ENCODE results near the gene KLHL26.

The KLHL26 gene

GRCh38 chr19:18654469-18654868 lies 17.6 kb downstream of the KLHL26 start:
- H3K4me3 ChIP-seq (ENCODE audit: control insufficient read depth, low read depth, low read length): no peak overlapping the region
- DNase-seq (ENCODE audit: low read depth): no peak
- no peak for TF ChIP-seq CTCF (IDR thresholded peaks at IDR 0.05; ENCODE audit: control insufficient read depth, insufficient read depth, low read depth, low read length, missing control alignments)

- no peak overlapping the region for H3K4me3 ChIP-seq (ENCODE audit: control insufficient read depth, low read depth, low read length)
- no peak for TF ChIP-seq CTCF (IDR thresholded peaks at IDR 0.05; ENCODE audit: control insufficient read depth, insufficient read depth, low read depth, low read length, missing control alignments)
- DNase-seq (ENCODE audit: low read depth): no peak
These were observed 18.5 kb downstream of the KLHL26 start for GRCh38 chr19:18655173-18655844.

DNA sequence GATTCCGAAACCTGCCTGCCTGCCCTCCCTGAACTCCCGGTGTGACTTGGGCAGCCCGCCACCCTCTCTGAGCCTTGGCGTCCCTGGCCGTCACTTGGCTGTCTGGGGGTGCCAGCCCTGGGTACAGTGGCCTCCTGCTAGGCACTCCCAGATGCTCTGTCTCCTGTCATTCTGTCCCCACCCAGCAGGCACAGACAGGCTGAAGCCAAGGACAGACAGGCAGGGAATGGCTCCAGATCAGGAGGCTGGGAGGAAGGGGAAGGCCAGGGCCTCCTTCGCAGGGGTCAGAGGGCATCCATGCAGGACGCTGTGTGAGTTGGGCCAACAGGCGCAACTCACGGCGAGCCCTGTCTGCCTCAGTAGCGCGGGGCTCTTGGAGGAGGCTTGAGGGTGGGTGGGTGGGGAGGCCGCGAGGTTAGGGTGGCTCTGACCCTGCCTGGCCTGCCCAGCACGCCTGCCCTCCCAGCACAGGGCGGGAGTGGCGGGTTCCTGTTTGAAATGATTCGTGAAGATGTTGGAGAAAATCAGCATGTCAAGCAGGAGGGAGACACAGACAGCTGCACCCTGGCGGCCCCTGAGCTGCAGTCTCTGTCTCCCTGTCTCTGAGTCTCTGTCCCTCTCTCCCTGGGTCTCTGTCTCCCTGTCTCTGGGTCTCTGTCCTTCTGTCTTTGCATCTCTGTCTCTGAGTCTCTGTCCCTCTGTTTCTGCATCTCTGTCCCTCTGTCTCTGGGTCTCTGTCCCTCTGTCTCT lies 19.7 kb downstream of the KLHL26 start:
- no peak for DNase-seq (ENCODE audit: low read depth)
- no peak overlapping the region for H3K4me3 ChIP-seq (ENCODE audit: control insufficient read depth, low read depth, low read length)
- TF ChIP-seq CTCF (IDR thresholded peaks at IDR 0.05; ENCODE audit: control insufficient read depth, insufficient read depth, low read depth, low read length, missing control alignments): no peak

GRCh38 chr19:18657590-18658365 lies 20.9 kb downstream of the KLHL26 start:
- peak; percentile 48 for DNase-seq (ENCODE audit: low read depth)
- TF ChIP-seq CTCF (IDR thresholded peaks at IDR 0.05; ENCODE audit: control insufficient read depth, insufficient read depth, low read depth, low read length, missing control alignments): no peak
- H3K4me3 ChIP-seq (ENCODE audit: control insufficient read depth, low read depth, low read length): no peak overlapping the region

DNA sequence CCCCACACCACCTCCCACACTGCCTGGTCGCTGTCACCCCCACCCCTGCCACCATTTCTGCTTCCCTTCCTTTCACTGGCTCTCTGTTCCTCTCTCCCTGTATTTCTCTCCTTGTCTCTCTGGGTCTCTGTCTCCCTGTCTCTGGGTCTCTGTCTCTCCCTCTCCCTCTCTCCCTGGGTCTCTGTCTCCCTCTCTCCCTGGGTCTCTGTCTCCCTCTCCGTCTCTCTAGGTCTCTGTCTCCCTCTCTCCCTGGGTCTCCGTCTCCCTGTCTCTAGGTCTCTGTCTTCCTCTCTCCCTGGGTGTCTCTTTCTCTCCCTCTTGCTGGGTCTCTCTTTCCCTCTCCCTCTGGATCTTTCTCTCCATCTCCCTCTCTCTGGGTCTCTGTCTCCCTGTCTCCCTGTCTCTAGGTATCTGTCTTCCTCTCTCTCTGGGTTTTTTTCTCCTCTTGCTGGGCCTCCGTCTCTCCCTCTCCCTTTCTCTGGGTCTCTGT lies 21.6 kb downstream of the KLHL26 start:
- DNase-seq (ENCODE audit: low read depth): no peak
- no peak overlapping the region for H3K4me3 ChIP-seq (ENCODE audit: control insufficient read depth, low read depth, low read length)
- no peak for TF ChIP-seq CTCF (IDR thresholded peaks at IDR 0.05; ENCODE audit: control insufficient read depth, insufficient read depth, low read depth, low read length, missing control alignments)

GRCh38 chr19:18659281-18660050 lies 22.6 kb downstream of the KLHL26 start:
- H3K4me3 ChIP-seq (ENCODE audit: control insufficient read depth, low read depth, low read length): no peak overlapping the region
- TF ChIP-seq CTCF (IDR thresholded peaks at IDR 0.05; ENCODE audit: control insufficient read depth, insufficient read depth, low read depth, low read length, missing control alignments): no peak
- DNase-seq (ENCODE audit: low read depth): no peak
